GM23248 (cell line): ENCODE results near the gene PCGF2. TPM values are rescaled to one million over a fixed set of nuclear protein-coding genes. Genes with fewer than 3 reads are reported as not detected.
"Not testable (repeated sequence)": the region's sequence is repeated elsewhere in the genome, so short reads cannot be mapped to it uniquely, and the experiment has no call there.

Experiments
- DNase-seq: peaks from one replicate; pipeline ENCODE4 v3.0.0-alpha.2; 2015
- H2AFZ ChIP-seq: fragments of 200-600 bp; sonication (generic); 2 replicates; pipeline ENCODE4 v1.6.1; 2016; ENCODE audit warnings: antibody characterized with exemption
- H3F3A ChIP-seq: fragments of 200-600 bp; sonication (generic); 2 replicates; pipeline ENCODE4 v1.6.1; 2016; ENCODE audit warnings: mild to moderate bottlenecking, antibody characterized with exemption, mixed run types; ENCODE audit not compliant: insufficient read depth
- H3K27ac ChIP-seq: fragments of 200-600 bp; sonication (generic); 2 replicates; pipeline ENCODE4 v1.5.1; 2016; ENCODE audit warnings: mild to moderate bottlenecking
- H3K27me3 ChIP-seq: fragments of 200-600 bp; sonication (generic); replicated peaks from 2 replicates; pipeline ENCODE4 v1.6.1; 2016; ENCODE audit warnings: mild to moderate bottlenecking; ENCODE audit not compliant: insufficient read depth
- H3K36me3 ChIP-seq: fragments of 200-600 bp; sonication (generic); 2 replicates; pipeline ENCODE4 v1.6.1; 2016; ENCODE audit warnings: low read depth, mild to moderate bottlenecking
- H3K4me1 ChIP-seq: fragments of 200-600 bp; sonication (generic); 2 replicates; pipeline ENCODE4 v1.6.1; 2016; ENCODE audit warnings: mild to moderate bottlenecking; ENCODE audit not compliant: insufficient read depth
- H3K4me2 ChIP-seq: fragments of 200-600 bp; sonication (generic); one replicate; pipeline ENCODE4 v1.6.1; 2016; ENCODE audit warnings: mild to moderate bottlenecking; ENCODE audit not compliant: unreplicated experiment
- H3K4me3 ChIP-seq: fragments of 200-600 bp; sonication (generic); 2 replicates; pipeline ENCODE4 v1.5.1; 2016; ENCODE audit warnings: mild to moderate bottlenecking
- H3K79me2 ChIP-seq: fragments of 200-600 bp; sonication (generic); 2 replicates; pipeline ENCODE4 v1.6.1; 2016; ENCODE audit warnings: mild to moderate bottlenecking; ENCODE audit not compliant: insufficient read depth
- H3K9ac ChIP-seq: fragments of 200-600 bp; sonication (generic); 2 replicates; pipeline ENCODE4 v1.6.1; 2016; ENCODE audit warnings: mild to moderate bottlenecking
- H3K9me2 ChIP-seq: fragments of 200-600 bp; sonication (generic); 2 replicates; pipeline ENCODE4 v1.6.1; 2016; ENCODE audit warnings: mixed run types, mild to moderate bottlenecking, moderate library complexity; ENCODE audit not compliant: insufficient read depth
- H3K9me3 ChIP-seq: fragments of 200-600 bp; sonication (generic); one replicate; pipeline ENCODE4 v1.6.1; 2017; ENCODE audit warnings: low read depth
- H4K20me1 ChIP-seq: fragments of 200-600 bp; sonication (generic); 2 replicates; pipeline ENCODE4 v1.6.0; 2016; ENCODE audit not compliant: insufficient read depth
- EZH2 ChIP-seq: fragments of 200-600 bp; sonication (generic); IDR thresholded peaks from 2 replicates; pipeline ENCODE4 v1.6.1; 2018; ENCODE audit warnings: antibody characterized with exemption, mild to moderate bottlenecking; ENCODE audit not compliant: insufficient read depth, poor library complexity, severe bottlenecking
- EZH2phosphoT487 ChIP-seq: fragments of 200-600 bp; sonication (generic); IDR thresholded peaks from 2 replicates; pipeline ENCODE4 v1.6.1; 2018; ENCODE audit warnings: antibody characterized with exemption, moderate library complexity, mild to moderate bottlenecking, low read depth; ENCODE audit not compliant: insufficient read depth
- WGBS, 2 experiments: methylation state at CpG; one replicate each; pipeline ENCODE4 v1.1.6; 2015 to 2017; ENCODE audit warnings: low lambda C conversion rate in 2 of 2, low coverage in 1 of 2; ENCODE audit errors: missing lambda C conversion rate in 2 of 2; 5-methylcytosine and 5-hydroxymethylcytosine counted together
- in situ Hi-C: fragments of 300-500 bp; cut with MboI; formaldehyde crosslinking; loops from 2 replicates; pipeline ENCODE4 v1.15.0; 2020
- polyA plus RNA-seq: library from polyadenylated mRNA; unstranded; fragments of >200 nt; fragmentation: Nextera tagmentation; extraction: Ambion mirVana; gene quantifications from 2 replicates; pipeline ENCODE4 v1.2.1, GENCODE V29; 2016
- total RNA-seq: library from RNA; depleted of rRNA; stranded (reverse); fragments of >200 nt; shearing (Covaris generic); gene quantifications from 2 replicates; pipeline ENCODE4 v1.2.3, GENCODE V29; 2014

Gene PCGF2
- total and polyA plus RNA-seq, 2 experiments from 2014 or later, result 3.8 to 4.6 TPM

DNA sequence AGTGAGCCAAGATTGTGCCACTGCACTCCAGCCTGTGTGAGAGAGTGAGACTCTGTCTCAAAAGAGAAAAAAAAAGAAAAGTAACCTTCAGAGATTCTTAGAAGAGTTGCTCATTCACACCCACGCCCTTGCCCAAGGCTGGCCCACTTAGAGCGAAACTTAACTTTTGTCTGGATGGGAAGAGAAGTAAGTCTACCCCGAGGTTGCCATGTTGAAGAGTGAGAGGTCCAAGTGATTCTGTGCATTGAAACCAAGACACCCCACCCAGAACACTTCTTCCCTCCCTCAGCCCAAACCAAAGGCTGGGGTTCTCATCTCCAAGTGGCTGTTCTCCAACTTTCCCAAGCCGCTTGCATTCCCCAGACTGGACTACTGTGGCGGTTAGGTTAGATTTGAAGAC, 20.4 kb downstream of the PCGF2 start:
- Histone ChIP-seq H3K9me2 (no peaks in the 10 kb centered on the region), H4K20me1 (no peaks in the 10 kb centered on the region), H3K79me2 (peaks cover 10% of the 10 kb centered on the region), H3K9me3 (no peaks in the 10 kb centered on the region), H3K36me3 (no peaks in the 10 kb centered on the region), H3K4me2 (no peak overlapping the region), H3F3A (peaks cover 26% of the 10 kb centered on the region), H3K27ac (no peak overlapping the region), H3K27me3 (no peaks in the 10 kb centered on the region), H2AFZ (no peak overlapping the region), H3K4me1 (peaks cover 18% of the 10 kb centered on the region; the same call in 1 of the 2 replicates), H3K4me3 (no peak overlapping the region), H3K9ac (no peak overlapping the region)
- TF ChIP-seq EZH2 (no peak), EZH2phosphoT487 (no peak)
- in situ Hi-C loops, result no loop called here
- peak; percentile 40 for DNase-seq
- WGBS, 2 experiments, result 84 to 88% methylated on average over 5 of the region's 5 CpGs

DNA sequence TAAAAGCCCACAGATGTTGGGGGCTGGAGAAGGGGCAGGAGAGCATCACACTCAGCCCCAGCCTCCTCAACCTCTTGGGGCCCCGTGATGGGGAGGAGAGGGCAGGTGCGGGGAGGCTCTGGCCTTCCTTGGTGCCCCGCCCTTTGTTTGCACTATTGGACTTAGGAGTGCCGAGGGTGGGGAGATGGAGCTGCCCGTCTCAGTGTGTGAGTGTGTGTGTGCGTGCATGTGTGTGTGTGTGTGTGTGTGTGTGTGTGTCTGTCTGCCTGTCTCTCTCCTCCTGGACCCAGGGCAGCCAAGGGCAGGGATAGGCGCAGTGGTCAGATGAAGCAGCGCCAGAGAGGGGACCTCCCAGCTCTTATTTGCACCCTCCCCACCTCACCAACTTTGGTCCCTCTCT, 22.0 kb downstream of the PCGF2 start:
- not testable (repeated sequence) for H3K27ac ChIP-seq, H3K4me2 ChIP-seq
- peaks cover 10% of the 10 kb centered on the region; the same call in 1 of the 2 replicates for H3K4me1 ChIP-seq

DNA sequence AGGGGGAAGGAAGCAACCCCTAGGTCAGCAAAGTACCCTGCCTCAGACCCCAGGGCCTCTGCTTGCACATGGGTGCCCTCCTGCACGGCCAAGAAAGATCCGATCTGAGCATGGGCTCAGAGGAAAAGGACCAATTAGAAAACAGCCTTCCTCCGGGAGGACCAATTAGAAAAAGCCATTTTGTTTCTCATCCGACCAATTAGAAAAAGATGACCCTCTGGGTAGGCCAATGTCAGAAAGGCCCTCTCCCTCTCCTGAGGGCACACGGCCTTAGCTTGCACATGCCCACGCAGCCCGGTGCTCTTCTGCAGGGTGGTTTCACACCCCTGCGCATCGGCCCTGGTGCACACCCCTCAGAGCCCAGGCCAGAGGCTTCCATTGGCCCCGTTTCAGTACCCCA, 23.1 kb downstream of the PCGF2 start:
- in situ Hi-C loops, result no loop called here
- H3K27ac ChIP-seq, result no peak overlapping the region
- 0 out of 2 replicates have a peak, but pooled peaks cover 4% of the 10 kb centered on the region for H3K4me1 ChIP-seq
- H3K27me3 ChIP-seq, result no peaks in the 10 kb centered on the region
- H3K9me2 ChIP-seq, result no peaks in the 10 kb centered on the region
- H3K9me3 ChIP-seq, result no peaks in the 10 kb centered on the region
- no peaks in the 10 kb centered on the region for H4K20me1 ChIP-seq
- H3K79me2 ChIP-seq, result no peaks in the 10 kb centered on the region
- no peak overlapping the region for H3K4me2 ChIP-seq
- no peak for DNase-seq
- H2AFZ ChIP-seq, result no peak overlapping the region
- peaks cover 21% of the 10 kb centered on the region for H3F3A ChIP-seq
- no peak overlapping the region for H3K4me3 ChIP-seq
- H3K9ac ChIP-seq, result no peak overlapping the region
- no peaks in the 10 kb centered on the region; the same call in 1 of the 2 replicates for H3K36me3 ChIP-seq
- TF ChIP-seq EZH2 (no peak), EZH2phosphoT487 (no peak)
- 75 to 79% methylated on average over 9 to 10 of the region's 10 CpGs for WGBS, 2 experiments

More for the DNA sequence above, 22.0 kb downstream of the PCGF2 start:
- in situ Hi-C loops, H3K27me3 ChIP-seq, H2AFZ ChIP-seq, H3K9ac ChIP-seq, DNase-seq, H3K4me3 ChIP-seq, H3K36me3 ChIP-seq, H4K20me1 ChIP-seq, H3K9me3 ChIP-seq, H3K9me2 ChIP-seq, H3K79me2 ChIP-seq: not testable (repeated sequence)
- WGBS, 2 experiments, result 86 to 91% methylated on average over 8 of the region's 8 CpGs
- peaks cover 21% of the 10 kb centered on the region for H3F3A ChIP-seq

DNA sequence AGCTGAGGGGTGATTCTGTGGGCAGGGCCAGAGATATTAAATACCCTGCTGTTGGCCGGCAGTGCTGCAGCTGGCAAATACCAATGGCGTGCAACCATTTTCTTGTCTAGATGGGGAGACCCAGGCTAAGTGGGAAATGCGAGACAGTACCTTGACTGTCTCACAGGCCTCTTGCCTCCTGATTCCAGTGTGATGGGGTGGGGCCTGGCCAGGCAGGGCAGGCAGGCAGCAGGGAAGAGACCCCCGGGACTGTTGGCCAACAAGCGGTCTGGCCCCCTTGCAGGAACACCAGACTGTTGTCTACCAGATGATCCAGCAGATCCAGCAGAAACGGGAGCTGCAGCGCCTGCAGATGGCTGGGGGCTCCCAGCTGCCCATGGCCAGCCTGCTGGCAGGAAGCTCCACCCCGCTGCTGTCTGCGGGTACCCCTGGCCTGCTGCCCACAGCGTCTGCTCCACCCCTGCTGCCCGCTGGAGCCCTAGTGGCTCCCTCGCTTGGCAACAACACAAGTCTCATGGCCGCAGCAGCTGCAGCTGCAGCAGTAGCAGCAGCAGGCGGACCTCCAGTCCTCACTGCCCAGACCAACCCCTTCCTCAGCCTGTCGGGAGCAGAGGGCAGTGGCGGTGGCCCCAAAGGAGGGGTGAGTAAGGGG, 23.7 kb downstream of the PCGF2 start:
- 74 to 82% methylated on average over 15 to 16 of the region's 16 CpGs for WGBS, 2 experiments
- TF ChIP-seq EZH2phosphoT487 (no peak), EZH2 (no peak)
- Histone ChIP-seq H3K4me2 (no peak overlapping the region), H3K9ac (no peak overlapping the region), H2AFZ (no peak overlapping the region), H3K4me1 (0 out of 2 replicates have a peak, but pooled peaks cover 3% of the 10 kb centered on the region), H3F3A (peaks cover 21% of the 10 kb centered on the region), H3K27ac (no peak overlapping the region), H3K27me3 (no peaks in the 10 kb centered on the region), H3K9me2 (no peaks in the 10 kb centered on the region), H3K9me3 (no peaks in the 10 kb centered on the region), H3K4me3 (no peak overlapping the region), H4K20me1 (no peaks in the 10 kb centered on the region), H3K36me3 (no peaks in the 10 kb centered on the region; the same call in 1 of the 2 replicates), H3K79me2 (no peaks in the 10 kb centered on the region)
- in situ Hi-C loops, result no loop called here
- DNase-seq, result no peak
